GM12801 (cell line): ENCODE measurements around the gene RCOR1.

Source experiments
- CTCF ChIP-seq: IDR thresholded peaks from one replicate; pipeline ENCODE4 v1.5.1; 2011; ENCODE audit warnings: control low read depth; ENCODE audit not compliant: insufficient read length; ENCODE audit errors: extremely low read depth

RCOR1 gene

DNA sequence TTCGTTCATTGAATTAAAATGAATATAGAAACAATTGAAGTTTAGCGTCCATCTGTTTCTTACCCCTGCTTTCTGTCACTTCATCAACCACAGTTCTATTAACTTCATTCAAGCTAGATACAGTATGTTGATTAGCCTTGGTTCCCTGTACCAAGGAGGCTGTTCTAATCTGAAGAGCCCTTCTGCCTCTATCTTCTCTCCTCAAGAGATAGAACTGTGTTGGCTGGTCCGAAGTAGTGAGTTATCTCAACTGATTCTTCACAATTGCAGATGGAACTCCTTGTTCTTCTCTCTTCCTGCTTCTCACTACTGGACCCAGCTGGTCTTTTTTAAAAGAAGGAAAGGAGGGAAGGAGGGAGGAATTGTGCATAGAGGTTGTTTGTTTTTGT is 102.7 kb downstream of the RCOR1 start:
- no peak for TF ChIP-seq CTCF

DNA sequence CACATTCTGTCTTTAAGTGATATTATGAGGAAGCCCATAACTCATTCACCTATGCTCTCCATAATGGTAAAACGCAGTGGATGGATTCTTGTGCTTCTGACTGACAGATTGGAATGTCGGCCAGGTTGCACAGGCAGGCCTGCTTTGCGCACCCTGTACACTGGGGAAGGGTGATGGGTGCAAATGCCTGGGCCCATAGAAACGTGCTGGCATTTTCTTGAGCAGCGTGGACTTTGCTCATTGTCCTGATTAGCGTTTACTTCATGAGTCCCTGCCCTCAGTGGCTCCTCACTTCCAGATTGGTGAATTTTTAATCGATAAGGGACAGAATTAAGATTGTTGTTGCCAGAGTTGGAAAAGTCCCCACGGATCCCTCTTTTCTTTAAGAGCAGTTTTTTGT is 103.9 kb downstream of the RCOR1 start:
- no peak for TF ChIP-seq CTCF

DNA sequence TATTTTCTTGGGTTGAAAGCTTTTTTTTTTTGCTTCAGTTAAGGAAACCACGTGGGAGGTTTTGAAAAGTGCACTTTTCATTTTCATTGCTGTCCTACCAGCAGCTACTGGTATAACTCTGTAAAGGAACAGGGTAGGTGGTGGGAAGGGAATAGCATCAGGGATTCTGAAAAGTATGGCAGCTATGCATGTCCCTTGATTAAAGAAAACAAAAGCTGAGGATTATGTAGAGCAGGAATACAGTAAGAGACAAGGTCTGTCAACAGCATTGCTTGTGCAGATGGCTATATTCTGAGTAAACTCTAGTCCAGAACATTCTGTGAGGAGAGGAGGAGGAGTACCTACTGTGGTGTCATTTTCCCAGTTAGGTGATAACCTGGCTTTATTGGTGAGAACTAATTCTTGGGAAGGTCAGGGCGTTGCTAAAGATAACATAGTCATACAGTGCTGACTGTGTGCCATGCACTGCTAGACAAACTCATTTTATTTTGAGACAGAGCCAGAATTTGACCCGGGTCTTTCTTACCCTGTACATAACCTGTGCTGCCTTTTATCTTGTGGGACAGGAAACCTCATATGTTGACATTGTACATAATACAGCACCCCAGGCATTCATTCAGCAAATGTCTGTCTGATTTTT is 104.5 kb downstream of the RCOR1 start:
- no peak for TF ChIP-seq CTCF

DNA sequence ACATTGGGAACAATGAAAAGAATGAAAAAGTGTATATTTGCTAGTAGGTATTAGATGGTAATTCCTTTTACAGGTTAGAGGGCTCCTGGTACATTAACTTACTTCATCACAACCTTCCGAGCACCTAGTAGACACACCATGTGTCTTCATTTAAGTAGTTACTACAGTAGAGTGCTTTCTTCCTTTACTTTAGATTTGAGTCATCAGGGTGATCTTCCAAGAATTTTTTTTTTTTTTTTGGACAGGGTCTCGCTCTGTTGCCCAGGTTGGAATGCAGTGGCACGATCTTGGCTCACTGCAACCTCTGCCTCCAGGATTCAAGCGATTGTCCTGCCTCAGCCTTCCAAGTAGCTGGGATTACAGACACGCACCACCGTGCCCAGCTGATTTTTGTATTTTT is 105.1 kb downstream of the RCOR1 start:
- TF ChIP-seq CTCF: no peak

DNA sequence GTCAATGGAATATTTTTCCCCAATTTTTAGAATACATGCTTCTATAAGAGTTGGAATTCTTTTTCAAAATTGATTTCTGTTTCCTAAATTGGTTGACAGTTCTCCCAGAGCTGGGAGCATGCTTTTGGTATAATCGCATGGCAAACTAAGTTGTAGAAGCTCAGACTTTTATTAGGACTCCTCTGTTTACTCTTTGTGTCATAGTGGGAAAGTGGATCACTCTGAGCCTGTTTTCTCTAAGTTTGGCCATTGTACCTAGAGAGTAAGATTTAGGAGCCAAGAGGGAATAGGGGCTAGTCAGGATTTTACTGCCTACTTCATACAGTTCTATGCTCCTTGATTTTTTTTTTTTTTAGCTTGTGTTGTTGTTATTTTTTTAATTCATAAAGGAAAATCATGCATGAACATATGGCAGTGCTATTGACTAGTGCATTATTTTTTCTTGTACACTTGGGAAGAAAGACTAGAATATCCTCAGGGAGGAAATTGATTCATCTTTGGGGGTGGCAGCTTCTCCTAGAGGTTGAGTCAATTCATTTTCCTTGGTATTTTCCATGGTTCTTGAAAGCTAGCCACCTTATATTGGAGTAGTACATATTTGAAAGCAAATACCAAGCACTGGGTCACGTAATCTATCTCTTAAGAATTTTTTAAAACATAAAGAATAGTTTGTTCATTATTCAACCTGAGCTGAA is 107.1 kb downstream of the RCOR1 start:
- TF ChIP-seq CTCF: no peak

GRCh38 chr14:102708494-102708893 is 116.0 kb downstream of the RCOR1 start:
- TF ChIP-seq CTCF: no peak

DNA sequence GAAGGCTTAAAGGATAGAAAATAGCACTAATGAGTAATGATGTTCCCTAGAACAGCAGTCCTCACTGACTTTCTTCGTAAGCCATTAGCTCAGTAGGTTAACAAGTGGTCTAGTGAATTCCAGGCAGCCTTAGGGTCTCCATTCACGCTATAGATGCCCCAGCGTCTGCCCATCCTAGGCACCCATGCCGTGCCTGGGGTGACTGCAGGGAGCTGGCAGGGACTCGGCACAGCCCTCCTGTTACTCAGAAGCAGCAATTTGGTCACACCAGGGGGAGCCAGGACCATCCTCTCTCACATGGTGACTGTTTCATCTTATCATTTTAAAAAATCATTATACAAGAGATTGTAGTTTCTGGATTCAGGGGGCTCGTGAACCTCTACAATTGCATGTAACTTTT is 118.8 kb downstream of the RCOR1 start:
- no peak for TF ChIP-seq CTCF
